Transverse colon (tissue), 4 donors: ENCODE results near the gene TLX2. TPM values are rescaled to one million over a fixed set of nuclear protein-coding genes. Genes with fewer than 3 reads are reported as not detected.

Experiments used
- DNase-seq: peaks from one replicate; pipeline ENCODE4 v3.0.0-alpha.2; 2019
- H3K27ac ChIP-seq, 4 donors: fragments of 200-600 bp; sonication (generic); 2 replicates each; pipeline ENCODE4 v1.5.1; 2016 to 2018; ENCODE audit warnings: inconsistent platforms in 4 of 4
- H3K27me3 ChIP-seq: fragments of 200-600 bp; sonication (generic); 2 replicates; pipeline ENCODE4 v1.5.1; 2017; ENCODE audit warnings: inconsistent platforms
- H3K36me3 ChIP-seq, 4 donors: fragments of 200-600 bp; sonication (generic); 2 replicates each; pipeline ENCODE4 v1.5.1; 2017 to 2019; ENCODE audit warnings: inconsistent platforms in 4 of 4
- H3K4me1 ChIP-seq, 4 donors: fragments of 200-600 bp; sonication (generic); 2 replicates each; pipeline ENCODE4 v1.5.1; 2017 to 2020; ENCODE audit warnings: inconsistent platforms in 4 of 4
- H3K4me3 ChIP-seq, 4 donors: fragments of 200-600 bp; sonication (generic); 1 replicate in 1 of 4; 2 replicates in 3 of 4; pipeline versions ENCODE4 v1.5.1 to v1.6.1; 2017 to 2019; ENCODE audit warnings: inconsistent platforms in 4 of 4
- H3K9me3 ChIP-seq, 2 donors: fragments of 200-600 bp; sonication (generic); 2 replicates each; pipeline ENCODE4 v1.5.1; 2017 to 2019; ENCODE audit warnings: inconsistent platforms in 2 of 2
- CTCF ChIP-seq, 5 experiments: fragments of 200-600 bp in 3 of 5; fragments of 450-650 bp in 2 of 5; sonication (generic) in 3 of 5; IDR thresholded peaks; 1 replicate in 2 of 5; 2 replicates in 3 of 5; pipeline ENCODE4 v1.5.1; 2016 to 2017; ENCODE audit warnings: antibody characterized with exemption in 5 of 5, inconsistent platforms in 3 of 5, mild to moderate bottlenecking in 2 of 5, moderate library complexity in 1 of 5
- EP300 ChIP-seq: sonication (generic); formaldehyde crosslinking; IDR thresholded peaks from one replicate; pipeline ENCODE4 v1.6.1; 2017; ENCODE audit warnings: antibody characterized with exemption, low read depth
- POLR2A ChIP-seq: fragments of 450-650 bp; IDR thresholded peaks from one replicate; pipeline ENCODE4 v1.6.1; 2016; ENCODE audit warnings: antibody characterized with exemption, mild to moderate bottlenecking, moderate library complexity
- POLR2AphosphoS5 ChIP-seq, 3 donors: sonication (generic); formaldehyde crosslinking; IDR thresholded peaks; one replicate each; pipeline ENCODE4 v1.6.1; 2016; ENCODE audit warnings: antibody characterized with exemption in 3 of 3
- WGBS, 2 donors: methylation state at CpG; one replicate each; pipeline ENCODE4 v1.1.5; 2018; ENCODE audit warnings: low coverage in 1 of 2; 5-methylcytosine and 5-hydroxymethylcytosine counted together
- in situ Hi-C, 4 donors: fragments of 200-750 bp; cut with MboI; loops; one replicate each; pipeline versions ENCODE4 v1.15.0 to v1.15.1; 2017; ENCODE audit warnings: low sequenced_read_pairs in 3 of 4, low pct_ligation_motif_present in 1 of 4, low pct_unique_long_range_greater_than_20kb in 1 of 4
- intact Hi-C: fragments of 100-400 bp; cut with DNase I; formaldehyde crosslinking; loops from one replicate; pipeline ENCODE4 v1.15.1; 2023; ENCODE audit warnings: low total_unique reads
- total RNA-seq, 4 donors: library from RNA; depleted of rRNA; stranded (reverse); fragments of >200 nt; gene quantifications; one replicate each; pipeline ENCODE4 v1.1.0, GENCODE V29; 2016

Gene TLX2
- total RNA-seq, 4 donors from 2014 or later: 0.96 to 2.5 TPM; not detected in 2

- Histone ChIP-seq H3K9me3 (no peaks in the 10 kb centered on the region), H3K36me3 (peaks cover 0 to 21% (median 10%) of the 10 kb centered on the region in 4 donors), H3K27ac (no peak overlapping the region), H3K27me3 (no peaks in the 10 kb centered on the region), H3K4me3 (no peak overlapping the region), H3K4me1 (peaks cover 12 to 22% (median 17%) of the 10 kb centered on the region in 4 donors)
- DNase-seq: no peak
- in situ Hi-C loops: loop anchor here (5.0 to 25.0 kb wide), 3 partner anchors 96 to 101 kb away; no protein-coding TSS in a partner anchor
- TF ChIP-seq POLR2A (no peak), CTCF (IDR thresholded peaks at IDR 0.05) (no peak), POLR2AphosphoS5 (IDR thresholded peaks at IDR 0.05) (no peak), EP300 (no peak)
- intact Hi-C loops: no loop called here
- WGBS, 2 donors: 90 to 96% methylated on average over 2 of the region's 2 CpGs
Measured at GRCh38 chr2:74486141-74486540, 28.1 kb upstream of the TLX2 start.

GRCh38 chr2:74488643-74489481 lies 25.4 kb upstream of the TLX2 start:
- Histone ChIP-seq H3K27me3 (no peaks in the 10 kb centered on the region), H3K4me1 (peaks cover 0 to 6% (median 2%) of the 10 kb centered on the region in 4 donors), H3K36me3 (peaks cover 0 to 41% (median 21%) of the 10 kb centered on the region in 4 donors), H3K27ac (no peak overlapping the region), H3K9me3 (no peaks in the 10 kb centered on the region), H3K4me3 (no peak overlapping the region)
- TF ChIP-seq EP300: no peak
- 81 to 91% methylated on average over 2 to 9 of the region's 9 CpGs for WGBS, 2 donors
- intact Hi-C loops (no loop called here), in situ Hi-C loops (loop anchor here (5.0 to 25.0 kb wide), 3 partner anchors 93 to 98 kb away; no protein-coding TSS in a partner anchor)
- no peak for DNase-seq

- H3K9me3 ChIP-seq: no peaks in the 10 kb centered on the region
- intact Hi-C loops: no loop called here
- H3K4me3 ChIP-seq: no peak overlapping the region
- in situ Hi-C loops: loop anchor here (5.0 to 25.0 kb wide), 3 partner anchors 92 to 97 kb away; no protein-coding TSS in a partner anchor
- H3K27me3 ChIP-seq: no peaks in the 10 kb centered on the region
- H3K36me3 ChIP-seq: peaks cover 0 to 41% (median 21%) of the 10 kb centered on the region in 4 donors
- no peak overlapping the region for H3K27ac ChIP-seq
- H3K4me1 ChIP-seq: no peaks in the 10 kb centered on the region
- DNase-seq: no peak
- 92% methylated on average over 9 of the region's 9 CpGs; no CpG with 5 or more reads in 1 of the 2 donors for WGBS, 2 donors
- TF ChIP-seq POLR2A (no peak), CTCF (IDR thresholded peaks at IDR 0.05) (no peak), POLR2AphosphoS5 (IDR thresholded peaks at IDR 0.05) (no peak), EP300 (no peak)
Measured at GRCh38 chr2:74489906-74490305, 24.3 kb upstream of the TLX2 start.

- peaks cover 0 to 31% (median 16%) of the 10 kb centered on the region in 4 donors for H3K36me3 ChIP-seq
- H3K4me1 ChIP-seq: no peaks in the 10 kb centered on the region
- H3K27ac ChIP-seq: no peak overlapping the region
- no peak overlapping the region for H3K4me3 ChIP-seq
- no peak for DNase-seq
- intact Hi-C loops: no loop called here
- in situ Hi-C loops: loop anchor here in 2 of 4 donors (25.0 kb wide), 1 partner anchor 95 kb away; no protein-coding TSS in a partner anchor
- WGBS, 2 donors: 94% methylated on average over 12 of the region's 12 CpGs; no CpG with 5 or more reads in 1 of the 2 donors
- H3K27me3 ChIP-seq: no peaks in the 10 kb centered on the region
- no peaks in the 10 kb centered on the region for H3K9me3 ChIP-seq
- TF ChIP-seq POLR2A: no peak
- TF ChIP-seq POLR2AphosphoS5 (IDR thresholded peaks at IDR 0.05): no peak
- no peak for TF ChIP-seq CTCF (IDR thresholded peaks at IDR 0.05)
- no peak for TF ChIP-seq EP300
Measured at GRCh38 chr2:74491648-74492544, 22.4 kb upstream of the TLX2 start.
